Umbilical cord (tissue), 2 donors: ENCODE measurements around the gene GNB1L. TPM values are rescaled to one million over a fixed set of nuclear protein-coding genes. Genes with fewer than 3 reads are reported as not detected.

Experiments
- DNase-seq: peaks from one replicate; pipeline ENCODE4 v3.0.0-alpha.2; 2015; ENCODE audit warnings: low spot score
- total RNA-seq: library from RNA; depleted of rRNA; stranded (reverse); fragments of >200 nt; gene quantifications from one replicate; pipeline ENCODE4 v1.2.3, GENCODE V29; 2014; ENCODE audit warnings: low replicate concordance; ENCODE audit not compliant: insufficient read depth

Gene GNB1L
- total RNA-seq, 1 donor from 2014 or later, result 19.7 TPM

DNA sequence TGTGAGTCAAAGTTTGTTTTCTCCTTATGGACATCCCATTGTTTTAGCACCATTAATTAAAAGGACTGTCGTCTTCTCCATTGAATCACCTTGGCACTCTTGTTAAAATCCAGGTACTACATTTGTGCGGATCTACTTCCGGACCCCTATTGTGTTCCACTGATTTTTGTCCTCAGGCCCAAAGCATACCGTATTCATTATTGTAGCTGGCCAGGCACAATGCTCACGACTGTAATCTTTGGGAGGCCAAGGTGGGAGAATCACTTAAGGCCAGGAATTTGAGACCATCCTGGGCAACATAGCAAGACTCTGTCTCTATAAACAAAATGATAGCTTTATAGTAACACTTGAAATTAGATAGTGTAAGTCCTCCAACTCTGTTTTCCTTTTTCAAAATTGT, 8.9 kb upstream of the GNB1L start:
- no peak for DNase-seq

DNA sequence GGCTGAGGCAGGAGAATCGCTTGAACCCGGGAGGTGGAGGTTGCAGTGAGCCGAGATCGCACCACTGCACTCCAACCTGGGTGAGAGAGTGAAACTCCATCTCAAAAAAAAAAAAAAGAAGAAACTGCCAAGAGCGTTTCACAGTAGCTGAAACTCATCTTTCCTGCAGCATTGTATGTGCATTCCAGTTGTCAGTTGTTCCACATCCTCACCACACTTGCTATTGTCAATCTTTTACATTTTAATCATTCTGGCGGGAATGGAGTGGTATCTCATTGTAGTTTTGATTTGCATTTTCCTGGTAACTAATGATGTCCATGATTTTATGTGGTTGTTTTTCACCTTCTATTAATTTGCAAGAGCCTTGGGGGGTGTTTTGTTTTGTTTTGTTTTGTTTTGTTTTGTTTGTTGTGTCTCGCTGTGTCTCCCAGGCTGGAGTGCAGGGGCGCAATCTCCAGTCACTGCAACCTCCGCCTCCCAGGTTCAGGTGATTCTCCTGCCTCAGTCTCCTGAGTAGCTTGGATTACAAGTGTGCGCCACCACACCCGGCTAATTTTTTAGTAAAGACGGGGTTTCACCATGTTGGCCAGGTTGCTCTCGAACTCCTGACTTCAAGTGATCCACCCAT, 8.1 kb upstream of the GNB1L start:
- DNase-seq, result no peak

DNA sequence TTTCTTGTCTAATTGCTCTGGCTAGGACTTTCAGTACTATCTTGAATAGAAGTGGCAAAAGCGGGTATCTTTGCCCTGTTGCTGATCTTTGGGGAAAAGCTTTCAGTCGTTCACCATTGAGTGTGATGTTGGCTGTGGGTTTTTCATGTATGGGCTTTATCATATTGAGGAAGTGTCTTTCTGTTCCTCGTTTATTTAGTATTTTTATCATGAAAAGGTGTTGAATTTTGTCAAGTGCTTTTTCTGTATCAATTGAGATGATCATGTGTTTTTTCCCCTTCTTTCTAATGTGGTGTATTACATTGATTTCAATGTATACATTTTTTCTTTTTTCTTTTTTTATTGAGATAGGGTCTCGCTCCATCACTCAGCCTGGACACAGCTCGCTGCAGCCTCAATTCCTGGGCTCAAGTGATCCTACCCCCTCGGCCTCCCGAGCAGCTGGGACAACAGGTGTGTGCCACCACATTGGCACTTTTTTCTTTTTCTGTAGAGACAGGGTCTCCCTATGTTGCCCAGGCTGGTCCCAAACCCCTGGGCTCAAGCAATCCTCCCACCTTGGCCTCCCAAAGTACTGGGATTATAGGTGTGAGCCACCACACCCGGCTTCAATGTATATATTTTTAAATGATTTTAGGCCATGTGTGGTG, 5.3 kb upstream of the GNB1L start:
- no peak for DNase-seq

DNA sequence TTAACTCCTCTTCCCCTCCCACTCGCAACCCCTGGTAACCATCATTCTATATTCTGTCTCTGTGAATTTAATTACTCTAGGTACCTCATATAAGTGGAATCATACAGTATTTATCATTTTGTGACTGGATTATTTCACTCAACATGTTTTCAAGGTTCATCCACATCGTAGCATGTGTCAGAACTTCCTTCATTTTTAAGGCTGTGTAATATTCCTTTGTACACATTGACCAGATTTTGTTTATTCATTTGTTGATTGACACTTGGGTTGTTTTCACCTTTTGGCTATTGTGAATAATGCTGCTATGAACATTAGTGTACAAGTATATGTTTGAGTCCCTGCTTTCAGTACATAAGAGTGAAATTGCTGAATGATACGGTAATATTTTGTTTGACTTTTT, 2.7 kb upstream of the GNB1L start:
- no peak for DNase-seq

- DNase-seq, result no peak
These were observed 1.1 kb upstream of the GNB1L start for GRCh38 chr22:19855504-19856409.

GRCh38 chr22:19853879-19854777, 546 bp downstream of the GNB1L start:
- DNase-seq, result no peak

- DNase-seq, result no peak
These were observed 1.4 kb downstream of the GNB1L start for GRCh38 chr22:19853058-19853878.

- no peak for DNase-seq
These were observed 2.4 kb downstream of the GNB1L start for GRCh38 chr22:19852177-19852781.

GRCh38 chr22:19851291-19852176, 3.1 kb downstream of the GNB1L start:
- DNase-seq, result no peak

DNA sequence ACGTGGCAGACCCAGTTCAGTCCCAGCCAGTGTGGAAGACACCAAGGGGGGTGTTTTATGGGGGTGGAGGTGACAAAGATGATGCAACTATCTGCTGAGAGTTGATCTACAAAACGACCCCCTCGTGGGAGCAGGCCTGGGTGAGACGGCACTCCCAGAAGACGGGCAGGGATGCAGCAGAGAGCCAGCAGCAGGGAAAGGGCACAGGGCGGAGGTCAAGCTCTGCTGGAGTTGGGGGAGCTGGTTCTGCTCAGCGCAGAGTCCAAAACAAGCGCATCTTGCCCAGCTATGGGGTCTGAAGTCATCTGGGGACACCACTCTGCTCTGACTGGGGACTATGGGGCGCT, 3.9 kb downstream of the GNB1L start:
- DNase-seq, result no peak

DNA sequence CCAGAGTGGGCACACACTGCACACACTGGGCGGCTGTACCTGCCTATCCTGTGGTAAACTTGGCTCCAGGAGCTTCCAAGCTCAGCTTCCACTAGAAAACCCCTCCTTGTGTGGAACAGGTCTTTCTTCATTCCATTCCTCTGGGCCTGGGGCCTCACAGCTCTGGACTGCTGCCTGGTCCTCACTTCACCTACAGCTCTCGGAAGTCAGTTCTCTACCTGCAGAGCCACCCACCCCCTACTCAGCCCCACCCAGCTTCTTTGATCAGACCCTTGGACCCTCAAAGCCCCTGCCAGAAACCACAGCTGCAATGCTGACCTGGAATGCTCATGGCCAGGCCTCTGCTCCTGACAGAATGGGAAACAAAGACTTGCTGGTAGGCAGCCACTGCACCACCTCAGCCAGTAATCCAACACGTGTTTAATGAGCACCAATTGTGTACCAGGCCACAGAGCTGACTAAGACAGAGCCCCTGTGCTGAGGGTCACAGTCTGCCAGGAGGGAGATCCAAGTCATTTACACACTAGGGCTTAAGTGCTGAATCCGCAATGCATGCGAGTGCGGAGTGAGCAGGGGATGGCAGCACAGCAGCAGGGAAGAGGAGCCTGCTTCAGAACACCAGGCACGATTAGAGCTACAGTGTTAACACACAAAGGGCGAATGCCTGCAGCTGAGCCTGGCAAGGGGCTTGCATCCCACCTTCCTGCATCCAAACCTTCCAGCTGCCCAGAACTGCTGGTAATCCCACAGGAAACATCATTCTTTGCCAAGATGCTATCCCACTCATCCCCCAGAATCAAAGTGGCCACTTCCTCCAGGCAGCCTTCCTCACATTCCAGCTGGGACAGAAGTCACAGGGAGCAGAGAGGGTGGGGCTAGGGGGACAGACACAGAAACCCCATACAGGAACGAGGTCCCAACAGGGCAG, 4.6 kb downstream of the GNB1L start:
- peak; percentile 69 for DNase-seq

GRCh38 chr22:19848298-19849224, 6.1 kb downstream of the GNB1L start:
- no peak for DNase-seq

DNA sequence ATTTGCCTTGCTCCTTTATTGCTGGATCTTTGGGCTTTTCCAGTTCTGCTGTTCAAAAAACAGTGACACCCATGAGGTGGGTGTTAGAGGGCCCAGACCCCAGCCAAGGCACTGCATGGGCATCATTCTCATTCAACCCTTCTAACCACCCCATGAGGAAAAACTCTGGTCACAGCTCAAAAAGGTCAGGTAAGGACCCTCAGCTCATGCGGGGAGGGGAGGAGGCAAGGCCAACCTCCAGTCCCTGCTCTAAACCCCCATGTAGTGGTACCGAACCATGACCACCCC, 7.4 kb downstream of the GNB1L start:
- DNase-seq, result no peak

DNA sequence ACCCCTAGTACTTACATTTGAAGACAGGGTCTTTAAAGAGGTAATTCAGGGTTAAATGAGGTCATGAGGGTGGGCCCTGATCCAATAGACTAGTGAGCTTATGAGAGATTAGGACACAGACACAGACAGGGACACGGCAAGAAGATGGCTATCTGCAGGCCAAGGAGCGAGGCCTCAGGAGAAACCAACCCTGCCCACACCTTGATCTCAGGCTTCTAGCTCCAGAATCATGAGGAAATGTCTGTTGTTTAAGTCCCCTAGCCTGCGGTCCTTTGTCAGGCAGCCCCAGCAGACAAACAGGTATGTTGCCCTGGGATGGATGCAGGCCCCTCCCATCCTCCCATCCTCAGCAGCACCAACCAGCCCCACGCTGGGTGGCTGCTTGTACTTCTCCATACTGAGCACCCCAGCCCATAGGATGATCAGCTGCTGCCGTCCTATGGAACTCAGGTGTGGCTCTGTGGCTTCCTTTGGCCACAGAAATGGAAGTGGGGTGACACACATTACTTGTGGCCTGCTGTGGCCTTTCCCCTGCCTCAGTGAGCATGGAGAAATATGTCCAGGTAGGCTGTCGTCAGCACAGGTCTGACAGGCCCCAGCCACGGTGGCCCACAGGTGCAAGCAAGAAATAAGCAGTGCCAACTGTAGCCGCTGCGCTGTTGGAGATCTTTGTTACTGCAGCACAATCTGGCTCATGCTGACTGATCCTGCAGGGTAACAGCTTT, 7.9 kb downstream of the GNB1L start:
- no peak for DNase-seq

DNA sequence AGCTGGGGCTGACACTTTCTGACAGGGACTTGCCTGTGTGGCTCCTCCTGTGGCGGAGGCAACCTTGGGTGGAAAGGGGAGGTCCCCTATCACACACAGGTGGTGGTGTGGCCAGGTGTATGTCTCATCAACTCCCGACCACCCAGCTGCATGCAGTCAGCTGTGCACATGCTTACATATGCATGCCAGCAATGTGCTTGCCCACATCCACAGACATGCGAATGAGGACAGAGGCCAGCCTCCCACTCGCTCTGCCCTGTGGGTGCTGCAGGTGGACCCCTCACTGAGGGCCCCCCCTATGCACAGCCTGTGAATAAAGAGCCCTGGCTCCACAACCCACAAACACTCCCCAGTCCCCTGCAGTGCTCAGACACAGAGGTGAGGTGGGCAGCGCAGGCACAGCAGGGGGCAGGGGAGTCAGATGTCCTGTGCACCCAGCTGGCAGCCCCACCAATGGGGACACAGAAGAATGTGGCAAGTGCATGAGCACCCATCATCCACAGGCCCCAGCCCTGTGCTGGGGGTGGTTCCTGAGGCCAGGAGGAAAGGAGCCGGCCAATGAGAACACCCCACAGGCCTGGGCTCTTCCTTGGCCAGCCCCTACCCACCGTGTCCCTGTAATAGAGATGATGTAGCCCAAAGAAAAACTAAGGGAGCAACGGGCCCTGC, 9.5 kb downstream of the GNB1L start:
- no peak for DNase-seq
